B cell (primary cell): ENCODE measurements around the gene TLE2. TPM values are rescaled to one million over a fixed set of nuclear protein-coding genes. Genes with fewer than 3 reads are reported as not detected.

Source experiments
- ATAC-seq: fragments of 200-7000 bp; cut with Tn5 transposase; one replicate; pipeline ENCODE4 v1.10.0; 2021; ENCODE audit warnings: low read depth, mild to moderate bottlenecking, moderate number of reproducible peaks, moderate library complexity
- CTCF ChIA-PET: fragments of 350-600 bp; sonication (Branson Sonifier 250); formaldehyde crosslinking; loops from one replicate; lab custom pipeline; 2021; ENCODE audit warnings: antibody characterized with exemption, inconsistent platforms; lab: Charles Lee
- POLR2A ChIA-PET: fragments of 350-600 bp; sonication (Branson Sonifier 250); formaldehyde crosslinking; loops from one replicate; lab custom pipeline; 2021; ENCODE audit warnings: antibody characterized with exemption; lab: Charles Lee
- DNase-seq: peaks from one replicate; pipeline ENCODE4 v3.0.0; 2013
- H2AFZ ChIP-seq: 2 replicates; pipeline ENCODE4 v1.6.1; 2012; ENCODE audit warnings: mild to moderate bottlenecking, low read depth, low read length; ENCODE audit not compliant: insufficient read depth, poor library complexity, severe bottlenecking
- H3K27ac ChIP-seq, 2 donors: 1 replicate in 1 of 2; 2 replicates in 1 of 2; pipeline ENCODE4 v1.5.1; 2012 to 2013; ENCODE audit warnings: low read length in 2 of 2, mild to moderate bottlenecking in 2 of 2, moderate library complexity in 1 of 2
- H3K27me3 ChIP-seq, 4 experiments: fragments of 200-600 bp in 1 of 4; sonication (generic) in 1 of 4; replicated peaks in 1 of 4; 1 replicate in 2 of 4; 2 replicates in 2 of 4; pipeline versions ENCODE4 v1.6.1 to v1.7.0; 2013 to 2016; ENCODE audit warnings: low read length in 3 of 4, mild to moderate bottlenecking in 2 of 4, mixed read lengths in 1 of 4, moderate library complexity in 1 of 4; ENCODE audit not compliant: insufficient read depth in 4 of 4, control insufficient read depth in 3 of 4; ENCODE audit errors: control extremely low read depth in 1 of 4
- H3K36me3 ChIP-seq, 2 experiments: replicated peaks in 1 of 2; 1 replicate in 1 of 2; 2 replicates in 1 of 2; pipeline versions ENCODE4 v1.6.1 to v1.7.1; 2013; ENCODE audit warnings: low read length in 1 of 2; ENCODE audit not compliant: insufficient read depth in 2 of 2, control insufficient read depth in 1 of 2; ENCODE audit errors: control extremely low read depth in 1 of 2, extremely low read depth in 1 of 2
- H3K4me1 ChIP-seq, 2 donors: fragments of 200-600 bp in 1 of 2; sonication (generic) in 1 of 2; 1 replicate in 1 of 2; 2 replicates in 1 of 2; pipeline versions ENCODE4 v1.5.1 to v1.6.1; 2013 to 2017; ENCODE audit warnings: low read length in 2 of 2; ENCODE audit not compliant: control insufficient read depth in 2 of 2, insufficient read depth in 2 of 2
- H3K4me2 ChIP-seq: replicated peaks from 2 replicates; pipeline ENCODE3; 2012; ENCODE audit warnings: mild to moderate bottlenecking, low read depth, low read length; ENCODE audit not compliant: poor library complexity, severe bottlenecking
- H3K4me3 ChIP-seq, 5 experiments: fragments of 200-600 bp in 1 of 5; sonication (generic) in 1 of 5; 1 replicate in 3 of 5; 2 replicates in 2 of 5; pipeline versions ENCODE4 v1.5.1 to v1.7.0; 2011 to 2016; ENCODE audit warnings: low read length in 4 of 5, mild to moderate bottlenecking in 4 of 5, low read depth in 2 of 5, control low read depth in 1 of 5, moderate library complexity in 1 of 5; ENCODE audit not compliant: insufficient read depth in 1 of 5; ENCODE audit errors: control extremely low read depth in 1 of 5, extremely low read depth in 1 of 5
- H3K79me2 ChIP-seq: fragments of 200-600 bp; sonication (generic); one replicate; pipeline ENCODE4 v1.6.0; 2016; ENCODE audit warnings: low read length; ENCODE audit not compliant: control insufficient read depth, insufficient read depth
- H3K9ac ChIP-seq: fragments of 200-600 bp; sonication (generic); 2 replicates; pipeline ENCODE4 v1.6.1; 2017; ENCODE audit warnings: mild to moderate bottlenecking, low read length, moderate library complexity
- H3K9me3 ChIP-seq, 3 donors: one replicate each; pipeline versions ENCODE4 v1.6.1 to v1.7.1; 2013; ENCODE audit warnings: low read length in 2 of 3; ENCODE audit not compliant: control insufficient read depth in 2 of 3, insufficient read depth in 1 of 3; ENCODE audit errors: control extremely low read depth in 1 of 3
- H4K20me1 ChIP-seq: 2 replicates; pipeline ENCODE4 v1.6.0; 2012; ENCODE audit warnings: mild to moderate bottlenecking, low read length; ENCODE audit not compliant: insufficient read depth, control insufficient read depth, poor library complexity, severe bottlenecking
- H3K27ac Mint-ChIP-seq: one replicate; pipeline ENCODE4 v1.8.0; 2021; ENCODE audit warnings: mixed read lengths
- H3K27me3 Mint-ChIP-seq: one replicate; pipeline ENCODE4 v1.8.0; 2021; ENCODE audit warnings: mixed read lengths
- H3K4me1 Mint-ChIP-seq: one replicate; pipeline ENCODE4 v1.8.0; 2021; ENCODE audit warnings: mixed read lengths
- H3K4me3 Mint-ChIP-seq: one replicate; pipeline ENCODE4 v1.8.0; 2021; ENCODE audit warnings: mixed read lengths
- H3K9me3 Mint-ChIP-seq: one replicate; pipeline ENCODE4 v1.8.0; 2022; ENCODE audit warnings: mixed read lengths; ENCODE audit not compliant: insufficient read depth
- CTCF ChIP-seq: fragments of 200-600 bp; IDR thresholded peaks from one replicate; pipeline ENCODE4 v1.8.0; 2022; ENCODE audit warnings: antibody characterized with exemption, mild to moderate bottlenecking
- EZH2 ChIP-seq: IDR thresholded peaks from 2 replicates; pipeline ENCODE4 v1.6.1; 2012; ENCODE audit warnings: borderline replicate concordance, low read depth, mild to moderate bottlenecking, moderate library complexity, low read length; ENCODE audit not compliant: insufficient read depth, poor library complexity, severe bottlenecking
- WGBS: methylation state at CpG from one replicate; pipeline ENCODE4 v1.1.5; 2013; ENCODE audit warnings: missing lambda C conversion rate; ENCODE audit not compliant: insufficient coverage; 5-methylcytosine and 5-hydroxymethylcytosine counted together
- intact Hi-C: fragments of 100-400 bp; cut with micrococcal nuclease; formaldehyde crosslinking; loops from one replicate; pipeline ENCODE4 v1.10.0; 2022
- polyA plus RNA-seq: library from polyadenylated mRNA; depleted of rRNA; stranded (reverse); fragments of >200 nt; gene quantifications from 2 replicates; pipeline ENCODE4 v1.2.3, GENCODE V29; 2012
- total RNA-seq, 2 donors: library from RNA; stranded (reverse); fragments of 120-200 nt in 1 of 2; gene quantifications; 1 replicate in 1 of 2; 2 replicates in 1 of 2; pipeline versions ENCODE4 v1.2.3 to v1.2.4, GENCODE V29; 2013 to 2022

TLE2 gene
- total and polyA plus RNA-seq, 2 donors (not counting 1 experiment from before 2014, with no cell fraction given), result 3.0 to 5.3 TPM

- peaks cover 3% of the 10 kb centered on the region for H3K27me3 Mint-ChIP-seq
- no peak for DNase-seq
- Histone ChIP-seq H3K4me1 (no peaks in the 10 kb centered on the region), H3K27ac (no peak overlapping the region), H3K9ac (no peak overlapping the region), H3K4me3 (no peak overlapping the region), H2AFZ (no peak overlapping the region), H3K9me3 (peaks cover 0 to 10% (median 0%) of the 10 kb centered on the region in 3 donors), H4K20me1 (no peaks in the 10 kb centered on the region), H3K79me2 (no peaks in the 10 kb centered on the region), H3K4me2 (no peak overlapping the region), H3K27me3 (no peaks in the 10 kb centered on the region), H3K36me3 (no peaks in the 10 kb centered on the region)
- TF ChIP-seq EZH2 (no peak), CTCF (no peak)
- no peak overlapping the region for H3K4me3 Mint-ChIP-seq
- ChIA-PET POLR2A (no interaction called here), CTCF (no interaction called here)
- H3K4me1 Mint-ChIP-seq, result no peaks in the 10 kb centered on the region
- 65% methylated on average over 5 of the region's 15 CpGs for WGBS
- H3K27ac Mint-ChIP-seq, result no peak overlapping the region
- H3K9me3 Mint-ChIP-seq, result peaks cover 3% of the 10 kb centered on the region
- no peak for ATAC-seq
- intact Hi-C loops, result no loop called here
Measured at GRCh38 chr19:2994588-2995131, 34.4 kb downstream of the TLE2 start.

- peaks cover 3% of the 10 kb centered on the region for H3K27me3 Mint-ChIP-seq
- no peak for TF ChIP-seq EZH2
- TF ChIP-seq CTCF, result no peak
Measured at GRCh38 chr19:2993579-2993978, 35.5 kb downstream of the TLE2 start.

More at GRCh38 chr19:2993579-2993978, 35.5 kb downstream of the TLE2 start:
- Mint-ChIP-seq H3K9me3 (no peaks in the 10 kb centered on the region), H3K4me1 (no peaks in the 10 kb centered on the region), H3K27ac (no peak overlapping the region), H3K4me3 (no peak overlapping the region)
- Histone ChIP-seq H4K20me1 (no peaks in the 10 kb centered on the region), H3K9ac (no peak overlapping the region), H3K4me2 (no peak overlapping the region), H3K4me1 (no peaks in the 10 kb centered on the region), H3K79me2 (no peaks in the 10 kb centered on the region), H3K9me3 (peaks cover 0 to 3% (median 0%) of the 10 kb centered on the region in 3 donors), H3K4me3 (no peak overlapping the region), H3K27me3 (peaks cover 0 to 3% (median 0%) of the 10 kb centered on the region in 4 experiments), H3K36me3 (no peaks in the 10 kb centered on the region), H3K27ac (no peak overlapping the region), H2AFZ (no peak overlapping the region)
- intact Hi-C loops, result no loop called here
- POLR2A ChIA-PET, result no interaction called here
- DNase-seq, result no peak
- CTCF ChIA-PET, result no interaction called here
- no peak for ATAC-seq
- no CpG with 5 or more reads among the region's 9 CpGs for WGBS
